Fibroblast of lung (primary cell): ENCODE results near the gene APBB2. TPM values are rescaled to one million over a fixed set of nuclear protein-coding genes. Genes with fewer than 3 reads are reported as not detected.

Source experiments
- DNase-seq, 2 donors: peaks; one replicate each; pipeline versions ENCODE4 v3.0.0 to v3.0.0-alpha.2; 2010; ENCODE audit warnings: low read depth in 2 of 2
- H2AFZ ChIP-seq: 2 replicates; pipeline ENCODE4 v1.5.1; 2012; ENCODE audit warnings: low read length, control low read depth, inconsistent platforms
- H3K27ac ChIP-seq: 2 replicates; pipeline ENCODE4 v1.5.1; 2011; ENCODE audit warnings: low read length, control low read depth; ENCODE audit not compliant: insufficient read depth
- H3K27me3 ChIP-seq: 2 replicates; pipeline ENCODE4 v1.5.1; 2011; ENCODE audit warnings: mild to moderate bottlenecking, low read length; ENCODE audit not compliant: control insufficient read depth, insufficient read depth
- H3K36me3 ChIP-seq: 2 replicates; pipeline ENCODE4 v1.5.1; 2011; ENCODE audit warnings: low read length; ENCODE audit not compliant: control insufficient read depth, insufficient read depth
- H3K4me1 ChIP-seq: 2 replicates; pipeline ENCODE4 v1.5.1; 2011; ENCODE audit warnings: low read length; ENCODE audit not compliant: control insufficient read depth, insufficient read depth; ENCODE audit errors: extremely low read depth
- H3K4me2 ChIP-seq: 2 replicates; pipeline ENCODE4 v1.5.1; 2011; ENCODE audit warnings: low read length, control low read depth; ENCODE audit not compliant: insufficient read depth; ENCODE audit errors: extremely low read depth
- H3K4me3 ChIP-seq, 4 experiments: fragments of 200-600 bp in 1 of 4; sonication (generic) in 1 of 4; replicated peaks in 1 of 4; 2 replicates each; pipeline ENCODE4 v1.5.1; 2011 to 2016; ENCODE audit warnings: low read length in 4 of 4, low read depth in 3 of 4, mild to moderate bottlenecking in 3 of 4, control low read depth in 2 of 4, inconsistent platforms in 1 of 4, mixed read lengths in 1 of 4; ENCODE audit not compliant: insufficient read depth in 1 of 4; ENCODE audit errors: control extremely low read depth in 1 of 4
- H3K79me2 ChIP-seq: 2 replicates; pipeline ENCODE4 v1.5.1; 2012; ENCODE audit warnings: mild to moderate bottlenecking, low read length, inconsistent platforms; ENCODE audit not compliant: control insufficient read depth, insufficient read depth
- H3K9ac ChIP-seq: 2 replicates; pipeline ENCODE4 v1.5.1; 2011; ENCODE audit warnings: mild to moderate bottlenecking, low read length, control low read depth; ENCODE audit not compliant: insufficient read depth
- H3K9me3 ChIP-seq: 2 replicates; pipeline ENCODE4 v1.5.1; 2012; ENCODE audit warnings: low read depth, low read length; ENCODE audit not compliant: control insufficient read depth, insufficient read depth
- H4K20me1 ChIP-seq: 2 replicates; pipeline ENCODE4 v1.5.1; 2011; ENCODE audit warnings: low read length; ENCODE audit not compliant: control insufficient read depth, insufficient read depth; ENCODE audit errors: extremely low read depth
- CTCF ChIP-seq, 2 donors: IDR thresholded peaks in 1 of 2; conservative IDR thresholded peaks in 1 of 2; 1 replicate in 1 of 2; 2 replicates in 1 of 2; pipeline ENCODE4 v1.5.1; 2011 to 2012; ENCODE audit warnings: low read length in 2 of 2, control low read depth in 1 of 2, inconsistent platforms in 1 of 2, low read depth in 1 of 2, mild to moderate bottlenecking in 1 of 2
- EZH2 ChIP-seq: IDR thresholded peaks from 2 replicates; pipeline ENCODE4 v1.5.1; 2012; ENCODE audit warnings: low read length, control low read depth, mild to moderate bottlenecking; ENCODE audit errors: missing control alignments
- polyA plus RNA-seq, 2 donors: library from polyadenylated mRNA; depleted of rRNA in 1 of 2; stranded (reverse) in 1 of 2; unstranded in 1 of 2; fragments of >200 nt; gene quantifications; 2 replicates each; pipeline ENCODE4 v1.2.1, GENCODE V29; 2011 to 2012; ENCODE audit warnings: missing spikeins in 1 of 2
- total RNA-seq: library from RNA; depleted of rRNA; stranded (reverse); fragments of >200 nt; gene quantifications from 2 replicates; pipeline ENCODE4 v1.2.1, GENCODE V29; 2014

Gene APBB2
- total and polyA plus RNA-seq, 2 donors (not counting 1 experiment from before 2014, with no cell fraction given) = 25.1 to 29.8 TPM

GRCh38 chr4:41179498-41180195, 34.7 kb downstream of the APBB2 start:
- Histone ChIP-seq H2AFZ (no peak overlapping the region), H3K9ac (no peak overlapping the region), H3K27ac (no peak overlapping the region), H3K9me3 (no peaks in the 10 kb centered on the region), H3K36me3 (no peaks in the 10 kb centered on the region), H4K20me1 (no peaks in the 10 kb centered on the region), H3K4me3 (no peak overlapping the region), H3K4me2 (no peak overlapping the region), H3K27me3 (no peaks in the 10 kb centered on the region), H3K79me2 (peaks cover 34% of the 10 kb centered on the region), H3K4me1 (peaks cover 24% of the 10 kb centered on the region)
- TF ChIP-seq CTCF (conservative IDR thresholded peaks at IDR 0.05 in 1 of 2, IDR thresholded peaks at IDR 0.05 in 1 of 2; ENCODE audit: low read depth in 1 of 2, low read length in 2 of 2) = no peak
- TF ChIP-seq EZH2 = no peak
- DNase-seq = no peak

GRCh38 chr4:41178372-41179370, 35.7 kb downstream of the APBB2 start:
- Histone ChIP-seq H3K36me3 (no peaks in the 10 kb centered on the region), H3K4me3 (peak overlapping the region in 1 of 4 experiments; percentile 27), H3K27ac (no peak overlapping the region), H3K9ac (no peak overlapping the region), H3K4me2 (peak overlapping the region; percentile 32), H2AFZ (no peak overlapping the region), H3K4me1 (peaks cover 24% of the 10 kb centered on the region), H3K79me2 (peaks cover 30% of the 10 kb centered on the region), H3K27me3 (no peaks in the 10 kb centered on the region), H3K9me3 (no peaks in the 10 kb centered on the region), H4K20me1 (no peaks in the 10 kb centered on the region)
- TF ChIP-seq CTCF (conservative IDR thresholded peaks at IDR 0.05 in 1 of 2, IDR thresholded peaks at IDR 0.05 in 1 of 2; ENCODE audit: low read depth in 1 of 2, low read length in 2 of 2) (no peak), EZH2 (no peak)
- peak; percentile 95 to 96 for DNase-seq

GRCh38 chr4:41177016-41177415, 37.3 kb downstream of the APBB2 start:
- Histone ChIP-seq H3K79me2 (peaks cover 21% of the 10 kb centered on the region), H2AFZ (no peak overlapping the region), H3K9ac (no peak overlapping the region), H3K4me3 (no peak overlapping the region), H3K27me3 (no peaks in the 10 kb centered on the region), H3K4me2 (peak overlapping the region; percentile 39), H3K36me3 (no peaks in the 10 kb centered on the region), H3K4me1 (peaks cover 24% of the 10 kb centered on the region), H4K20me1 (no peaks in the 10 kb centered on the region), H3K27ac (no peak overlapping the region), H3K9me3 (no peaks in the 10 kb centered on the region)
- DNase-seq = peak; percentile 73 to 89
- TF ChIP-seq EZH2 (no peak), CTCF (conservative IDR thresholded peaks at IDR 0.05 in 1 of 2, IDR thresholded peaks at IDR 0.05 in 1 of 2; ENCODE audit: low read depth in 1 of 2, low read length in 2 of 2) (peak; percentile 2 to 42)
